ENCODE results near the gene NOL4L. TPM values are rescaled to one million over a fixed set of nuclear protein-coding genes. Genes with fewer than 3 reads are reported as not detected.

The NOL4L gene
- total and polyA plus RNA-seq, 8 donors = 3.8 to 54.0 (median 15.0) TPM

GRCh38 chr20:32451682-32452461, 133.3 kb downstream of the NOL4L start:
- Histone ChIP-seq H3K4me1 (peaks cover 19 to 50% (median 35%) of the 10 kb centered on the region in 4 donors), H3K4me3 (no peak overlapping the region), H3K27ac (peak overlapping the region in 3 of 5 donors; percentile 14 to 22 (median 19)), H3K27me3 (no peaks in the 10 kb centered on the region), H3K36me3 (peaks cover 39 to 93% (median 87%) of the 10 kb centered on the region in 4 donors), H3K9me3 (no peaks in the 10 kb centered on the region)
- DNase-seq = no peak
- TF ChIP-seq POLR2A (IDR thresholded peaks at IDR 0.05) (no peak), EP300 (IDR thresholded peaks at IDR 0.05) (no peak), POLR2AphosphoS5 (IDR thresholded peaks at IDR 0.05) (no peak), CTCF (IDR thresholded peaks at IDR 0.05) (no peak)
- intact Hi-C loops (cut with DNase I; ENCODE audit: low total_unique reads) = no loop called here
- 74 to 83% (median 78%) methylated on average over 18 to 27 of the region's 27 CpGs for WGBS, 5 donors

DNA sequence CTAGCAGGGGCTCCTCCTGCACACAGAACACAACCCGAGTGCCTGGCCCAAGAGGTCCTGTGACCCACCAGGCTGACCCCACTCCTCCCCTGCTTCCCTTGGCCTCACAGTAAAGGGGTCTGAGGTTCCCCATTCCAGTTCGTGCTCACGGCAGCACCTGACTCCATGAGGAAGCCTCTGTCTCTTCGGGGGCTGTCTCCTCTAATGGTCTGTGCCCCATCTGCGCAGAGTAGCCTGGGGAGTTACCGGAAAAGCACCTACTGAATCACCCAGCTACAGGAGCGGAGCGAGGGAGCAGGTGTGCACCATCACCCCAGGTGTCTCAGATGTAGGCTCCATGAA, 133.8 kb downstream of the NOL4L start:
- intact Hi-C loops (cut with DNase I; ENCODE audit: low total_unique reads) = no loop called here
- peaks cover 43 to 99% (median 93%) of the 10 kb centered on the region in 4 donors for H3K36me3 ChIP-seq
- no peaks in the 10 kb centered on the region for H3K27me3 ChIP-seq
- no peak for DNase-seq
- 83 to 92% (median 87%) methylated on average over 7 to 8 of the region's 8 CpGs for WGBS, 5 donors
- TF ChIP-seq CTCF (IDR thresholded peaks at IDR 0.05) (no peak), POLR2A (IDR thresholded peaks at IDR 0.05) (no peak), EP300 (IDR thresholded peaks at IDR 0.05) (no peak), POLR2AphosphoS5 (IDR thresholded peaks at IDR 0.05) (no peak)
- no peak overlapping the region for H3K4me3 ChIP-seq
- H3K9me3 ChIP-seq = no peaks in the 10 kb centered on the region
- H3K4me1 ChIP-seq = peaks cover 17 to 46% (median 32%) of the 10 kb centered on the region in 4 donors
- H3K27ac ChIP-seq = peak overlapping the region in 3 of 5 donors; percentile 14 to 25 (median 22)

DNA sequence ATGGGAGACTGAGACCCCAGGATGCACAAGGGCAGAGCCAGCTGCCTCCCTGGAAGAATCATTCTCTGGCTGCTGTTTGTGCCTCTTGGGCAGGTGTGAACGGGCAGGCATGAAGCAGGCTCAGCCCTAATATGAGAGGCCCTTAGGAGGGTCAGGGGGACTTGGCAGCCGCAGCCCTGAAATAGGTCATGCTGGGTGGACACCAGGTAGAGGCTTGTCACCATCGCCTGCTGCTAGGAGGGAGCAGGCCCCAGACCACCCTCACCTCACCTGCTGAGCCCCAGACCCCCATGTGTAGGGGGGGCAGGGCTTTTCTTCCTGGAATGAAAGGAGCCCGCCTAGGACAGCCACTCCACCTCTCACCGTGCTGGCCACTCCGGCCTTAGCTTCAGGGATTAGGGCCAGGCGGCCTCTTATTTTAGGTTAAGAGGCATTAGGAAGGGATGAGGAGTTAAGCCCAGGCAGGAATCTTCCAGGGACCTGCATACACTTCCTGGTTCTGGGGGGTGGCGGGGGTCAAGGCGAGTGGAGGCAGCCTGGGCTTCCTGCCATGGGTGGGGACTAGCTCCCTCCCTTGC, 134.6 kb downstream of the NOL4L start:
- intact Hi-C loops (cut with DNase I; ENCODE audit: low total_unique reads) = no loop called here
- Histone ChIP-seq H3K36me3 (peaks cover 44 to 99% (median 94%) of the 10 kb centered on the region in 4 donors), H3K9me3 (no peaks in the 10 kb centered on the region), H3K27me3 (no peaks in the 10 kb centered on the region), H3K4me1 (peaks cover 16 to 50% (median 31%) of the 10 kb centered on the region in 4 donors), H3K4me3 (no peak overlapping the region), H3K27ac (peak overlapping the region in 4 of 5 donors; percentile 2 to 50 (median 24))
- no peak for TF ChIP-seq EP300 (IDR thresholded peaks at IDR 0.05)
- no peak for TF ChIP-seq CTCF (IDR thresholded peaks at IDR 0.05)
- TF ChIP-seq POLR2A (IDR thresholded peaks at IDR 0.05) = no peak
- no peak for TF ChIP-seq POLR2AphosphoS5 (IDR thresholded peaks at IDR 0.05)
- WGBS, 5 donors = 65 to 74% (median 70%) methylated on average over 8 to 9 of the region's 9 CpGs
- DNase-seq = no peak

DNA sequence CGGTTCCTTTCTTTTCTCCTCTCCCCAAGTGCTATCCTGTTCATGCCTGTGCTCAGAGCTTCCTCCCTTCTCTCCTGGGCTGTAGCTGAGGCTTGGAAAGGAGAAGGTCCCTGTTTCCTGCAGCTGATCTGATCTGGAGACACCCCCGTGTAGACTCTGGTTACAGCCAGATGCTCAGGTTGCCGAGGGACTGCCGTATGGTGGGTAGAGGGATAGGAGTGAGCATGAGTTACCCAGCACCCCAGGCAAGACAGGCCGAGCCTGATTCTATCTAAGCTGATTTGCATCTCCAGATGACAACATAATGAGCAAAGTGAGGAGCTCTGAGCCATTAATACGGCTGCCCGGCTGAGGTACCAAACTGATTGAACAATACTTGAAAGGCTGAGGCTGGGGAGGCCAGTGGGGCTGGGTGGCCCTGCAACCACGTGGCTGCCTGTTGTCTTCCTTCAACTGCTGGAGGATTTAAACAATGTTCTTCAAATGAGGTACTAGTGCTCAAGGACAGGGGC, 135.2 kb downstream of the NOL4L start:
- 41 to 68% (median 46%) methylated on average over 8 of the region's 8 CpGs for WGBS, 5 donors

More for the DNA sequence above, 135.2 kb downstream of the NOL4L start:
- intact Hi-C loops (cut with DNase I; ENCODE audit: low total_unique reads) = no loop called here
- DNase-seq = no peak
- peaks cover 16 to 54% (median 34%) of the 10 kb centered on the region in 4 donors for H3K4me1 ChIP-seq
- H3K27ac ChIP-seq = peak overlapping the region in 3 of 5 donors; percentile 37 to 52 (median 50)
- peaks cover 41 to 99% (median 93%) of the 10 kb centered on the region in 4 donors for H3K36me3 ChIP-seq
- TF ChIP-seq CTCF (IDR thresholded peaks at IDR 0.05) (no peak), POLR2A (IDR thresholded peaks at IDR 0.05) (no peak), POLR2AphosphoS5 (IDR thresholded peaks at IDR 0.05) (no peak), EP300 (IDR thresholded peaks at IDR 0.05) (no peak)
- no peaks in the 10 kb centered on the region for H3K27me3 ChIP-seq
- H3K9me3 ChIP-seq = no peaks in the 10 kb centered on the region
- H3K4me3 ChIP-seq = no peak overlapping the region
